Hepatocyte (in vitro differentiated cells): ENCODE results near the gene USP37. TPM values are rescaled to one million over a fixed set of nuclear protein-coding genes. Genes with fewer than 3 reads are reported as not detected.

Experiments used
- DNase-seq: peaks from one replicate; pipeline ENCODE4 v3.0.0-alpha.2; 2016; ENCODE audit warnings: low spot score
- H2AFZ ChIP-seq: fragments of 200-600 bp; sonication (generic); 2 replicates; pipeline ENCODE4 v1.6.0; 2016; ENCODE audit warnings: antibody characterized with exemption, mild to moderate bottlenecking
- H3K27ac ChIP-seq: fragments of 200-600 bp; sonication (generic); 2 replicates; pipeline ENCODE4 v1.5.1; 2016; ENCODE audit warnings: mild to moderate bottlenecking
- H3K27me3 ChIP-seq: fragments of 200-600 bp; sonication (generic); 2 replicates; pipeline ENCODE4 v1.6.1; 2016
- H3K36me3 ChIP-seq: fragments of 200-600 bp; sonication (generic); replicated peaks from 2 replicates; pipeline ENCODE4 v1.5.1; 2016; ENCODE audit warnings: low read depth; ENCODE audit not compliant: insufficient read depth
- H3K4me1 ChIP-seq: fragments of 200-600 bp; sonication (generic); 2 replicates; pipeline ENCODE4 v1.5.1; 2016; ENCODE audit warnings: mild to moderate bottlenecking, moderate library complexity; ENCODE audit not compliant: insufficient read depth
- H3K4me2 ChIP-seq: fragments of 200-600 bp; sonication (generic); 2 replicates; pipeline ENCODE4 v1.6.0; 2016
- H3K4me3 ChIP-seq: fragments of 200-600 bp; sonication (generic); 2 replicates; pipeline ENCODE4 v1.5.1; 2016; ENCODE audit warnings: mild to moderate bottlenecking
- H3K79me2 ChIP-seq: fragments of 200-600 bp; sonication (generic); 2 replicates; pipeline ENCODE4 v1.6.0; 2017; ENCODE audit warnings: mild to moderate bottlenecking
- H3K9me2 ChIP-seq: fragments of 200-600 bp; sonication (generic); replicated peaks from 2 replicates; pipeline ENCODE4 v1.6.0; 2017; ENCODE audit warnings: mild to moderate bottlenecking; ENCODE audit not compliant: insufficient read depth
- H3K9me3 ChIP-seq: fragments of 200-600 bp; sonication (generic); 2 replicates; pipeline ENCODE4 v1.5.1; 2016; ENCODE audit warnings: low read depth, mild to moderate bottlenecking
- H4K20me1 ChIP-seq: fragments of 200-600 bp; sonication (generic); 2 replicates; pipeline ENCODE4 v1.6.0; 2016; ENCODE audit warnings: mild to moderate bottlenecking; ENCODE audit not compliant: insufficient read depth, poor library complexity, severe bottlenecking
- CTCF ChIP-seq: fragments of 200-600 bp; sonication (generic); IDR thresholded peaks from 2 replicates; pipeline ENCODE4 v1.5.1; 2016; ENCODE audit warnings: antibody characterized with exemption, mild to moderate bottlenecking; ENCODE audit not compliant: poor library complexity
- EZH2 ChIP-seq: fragments of 200-600 bp; sonication (generic); IDR thresholded peaks from 2 replicates; pipeline ENCODE4 v1.6.1; 2016; ENCODE audit warnings: antibody characterized with exemption, mild to moderate bottlenecking, borderline replicate concordance
- EZH2phosphoT487 ChIP-seq: fragments of 200-600 bp; sonication (generic); IDR thresholded peaks from one replicate; pipeline ENCODE4 v1.6.1; 2018; ENCODE audit warnings: antibody characterized with exemption, mild to moderate bottlenecking, low read depth, moderate library complexity; ENCODE audit not compliant: unreplicated experiment, severe bottlenecking
- WGBS: methylation state at CpG from one replicate; pipeline ENCODE4 v1.1.6; 2016; ENCODE audit warnings: low lambda C conversion rate; ENCODE audit errors: missing lambda C conversion rate; 5-methylcytosine and 5-hydroxymethylcytosine counted together
- polyA plus RNA-seq: library from polyadenylated mRNA; unstranded; fragments of >200 nt; fragmentation: Nextera tagmentation; extraction: Ambion mirVana; gene quantifications from 2 replicates; pipeline ENCODE4 v1.2.1, GENCODE V29; 2016
- total RNA-seq: library from RNA; depleted of rRNA; stranded (reverse); fragments of >200 nt; gene quantifications from 2 replicates; pipeline ENCODE4 v1.2.3, GENCODE V29; 2014

Gene USP37
- total and polyA plus RNA-seq, 2 experiments from 2014 or later = 5.7 to 10.2 TPM

- H3K27ac ChIP-seq = no peak overlapping the region
- 82% methylated on average over 7 of the region's 9 CpGs for WGBS
- H3K4me3 ChIP-seq = no peak overlapping the region
- H3K27me3 ChIP-seq = no peaks in the 10 kb centered on the region
- no peak overlapping the region for H3K4me2 ChIP-seq
- no peaks in the 10 kb centered on the region for H3K9me3 ChIP-seq
- no peak for DNase-seq
- H3K4me1 ChIP-seq = no peaks in the 10 kb centered on the region
- no peaks in the 10 kb centered on the region for H4K20me1 ChIP-seq
- no peaks in the 10 kb centered on the region for H3K9me2 ChIP-seq
- H3K36me3 ChIP-seq = no peaks in the 10 kb centered on the region
- TF ChIP-seq EZH2 (no peak), EZH2phosphoT487 (no peak), CTCF (no peak)
- no peak overlapping the region for H2AFZ ChIP-seq
- no peaks in the 10 kb centered on the region for H3K79me2 ChIP-seq
Measured at GRCh38 chr2:218429911-218430692, 138.0 kb downstream of the USP37 start.

GRCh38 chr2:218428846-218429558 lies 139.1 kb downstream of the USP37 start:
- Histone ChIP-seq H3K9me2 (no peaks in the 10 kb centered on the region), H3K4me2 (no peak overlapping the region), H3K79me2 (no peaks in the 10 kb centered on the region), H3K4me1 (no peaks in the 10 kb centered on the region), H2AFZ (no peak overlapping the region), H3K27me3 (no peaks in the 10 kb centered on the region), H4K20me1 (no peaks in the 10 kb centered on the region), H3K4me3 (no peak overlapping the region), H3K27ac (no peak overlapping the region), H3K36me3 (no peaks in the 10 kb centered on the region), H3K9me3 (no peaks in the 10 kb centered on the region)
- no peak for DNase-seq
- TF ChIP-seq EZH2phosphoT487 (no peak), EZH2 (no peak), CTCF (no peak)
- WGBS = 93% methylated on average over 24 of the region's 24 CpGs

- no peaks in the 10 kb centered on the region for H3K9me3 ChIP-seq
- H3K27me3 ChIP-seq = no peaks in the 10 kb centered on the region
- H3K9me2 ChIP-seq = no peaks in the 10 kb centered on the region
- TF ChIP-seq EZH2 (no peak), CTCF (no peak), EZH2phosphoT487 (no peak)
- H3K4me2 ChIP-seq = no peak overlapping the region
- no peak overlapping the region for H3K4me3 ChIP-seq
- H3K4me1 ChIP-seq = no peaks in the 10 kb centered on the region
- 79% methylated on average over 11 of the region's 11 CpGs for WGBS
- no peak overlapping the region for H3K27ac ChIP-seq
- peaks cover 6% of the 10 kb centered on the region for H4K20me1 ChIP-seq
- no peak overlapping the region for H2AFZ ChIP-seq
- no peaks in the 10 kb centered on the region for H3K36me3 ChIP-seq
- H3K79me2 ChIP-seq = no peaks in the 10 kb centered on the region
- no peak for DNase-seq
Measured at GRCh38 chr2:218427741-218428140, 140.4 kb downstream of the USP37 start.
